KMS-11 (cell line): ENCODE results near the gene IL17A.

Source experiments
- H2AFZ ChIP-seq: fragments of 200-600 bp; sonication (generic); 2 replicates; pipeline ENCODE4 v1.6.1; 2016; ENCODE audit warnings: antibody characterized with exemption, mixed run types, low read depth
- H3K27ac ChIP-seq: fragments of 200-600 bp; sonication (generic); 2 replicates; pipeline ENCODE4 v1.6.1; 2016; ENCODE audit warnings: mild to moderate bottlenecking, mixed run types
- H3K27me3 ChIP-seq: fragments of 200-600 bp; sonication (generic); 2 replicates; pipeline ENCODE4 v1.6.1; 2017; ENCODE audit warnings: mild to moderate bottlenecking, low read depth, mixed run types, moderate library complexity; ENCODE audit not compliant: insufficient read depth
- H3K36me3 ChIP-seq: fragments of 200-600 bp; sonication (generic); 2 replicates; pipeline ENCODE4 v1.6.1; 2017; ENCODE audit warnings: mild to moderate bottlenecking, mixed run types; ENCODE audit not compliant: insufficient read depth
- H3K4me1 ChIP-seq: fragments of 200-600 bp; sonication (generic); 2 replicates; pipeline ENCODE4 v1.6.1; 2016; ENCODE audit warnings: mild to moderate bottlenecking, low read depth, mixed run types; ENCODE audit not compliant: poor library complexity, severe bottlenecking
- H3K4me2 ChIP-seq: fragments of 200-600 bp; sonication (generic); 2 replicates; pipeline ENCODE4 v1.7.0; 2016; ENCODE audit warnings: mild to moderate bottlenecking, mixed run types
- H3K4me3 ChIP-seq: fragments of 200-600 bp; sonication (generic); IDR thresholded peaks from 2 replicates; pipeline ENCODE4 v1.6.1; 2017; ENCODE audit warnings: low read depth, low read length, mixed read lengths; ENCODE audit not compliant: insufficient read depth
- H3K79me2 ChIP-seq: fragments of 200-600 bp; sonication (generic); 2 replicates; pipeline ENCODE4 v1.6.1; 2016; ENCODE audit warnings: low read depth, mixed run types; ENCODE audit not compliant: insufficient read depth
- H3K9ac ChIP-seq: fragments of 200-600 bp; sonication (generic); 2 replicates; pipeline ENCODE4 v1.6.1; 2016; ENCODE audit warnings: mild to moderate bottlenecking, mixed run types
- H4K20me1 ChIP-seq: fragments of 200-600 bp; sonication (generic); 2 replicates; pipeline ENCODE4 v1.6.1; 2016; ENCODE audit warnings: mild to moderate bottlenecking, mixed run types; ENCODE audit not compliant: insufficient read depth
- TF ChIP-seq, protein P1 (sequence below): fragments of 200-600 bp; sonication (generic); conservative IDR thresholded peaks from 2 replicates; pipeline ENCODE4 v1.6.1; 2017; ENCODE audit warnings: low read depth, mild to moderate bottlenecking, antibody characterized with exemption, low read length, moderate library complexity, mixed read lengths

Gene IL17A

DNA sequence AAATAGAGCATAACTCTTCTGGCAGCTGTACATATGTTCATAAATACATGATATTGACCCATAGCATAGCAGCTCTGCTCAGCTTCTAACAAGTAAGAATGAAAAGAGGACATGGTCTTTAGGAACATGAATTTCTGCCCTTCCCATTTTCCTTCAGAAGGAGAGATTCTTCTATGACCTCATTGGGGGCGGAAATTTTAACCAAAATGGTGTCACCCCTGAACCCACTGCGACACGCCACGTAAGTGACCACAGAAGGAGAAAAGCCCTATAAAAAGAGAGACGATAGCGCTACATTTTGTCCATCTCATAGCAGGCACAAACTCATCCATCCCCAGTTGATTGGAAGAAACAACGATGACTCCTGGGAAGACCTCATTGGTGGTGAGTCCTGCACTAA, at the start of gene IL17A:
TSS of gene IL17A (plus strand) at position 301 of the 400 bp plus-strand sequence. CDS start at position 358, 57 bp downstream.
- Histone ChIP-seq H3K4me2 (no peak within 1 kb of the TSS; the same call in 1 of the 2 replicates), H3K27me3 (no peaks in the 10 kb centered on the region), H3K79me2 (no peaks in the 10 kb centered on the region), H2AFZ (no peak within 1 kb of the TSS), H3K36me3 (no peaks in the 10 kb centered on the region), H3K9ac (no peak within 1 kb of the TSS), H3K4me1 (peaks cover 57% of the 10 kb centered on the region), H4K20me1 (no peaks in the 10 kb centered on the region), H3K4me3 (no peak within 1 kb of the TSS), H3K27ac (no peak within 1 kb of the TSS)
- TF ChIP-seq, protein P1, sequence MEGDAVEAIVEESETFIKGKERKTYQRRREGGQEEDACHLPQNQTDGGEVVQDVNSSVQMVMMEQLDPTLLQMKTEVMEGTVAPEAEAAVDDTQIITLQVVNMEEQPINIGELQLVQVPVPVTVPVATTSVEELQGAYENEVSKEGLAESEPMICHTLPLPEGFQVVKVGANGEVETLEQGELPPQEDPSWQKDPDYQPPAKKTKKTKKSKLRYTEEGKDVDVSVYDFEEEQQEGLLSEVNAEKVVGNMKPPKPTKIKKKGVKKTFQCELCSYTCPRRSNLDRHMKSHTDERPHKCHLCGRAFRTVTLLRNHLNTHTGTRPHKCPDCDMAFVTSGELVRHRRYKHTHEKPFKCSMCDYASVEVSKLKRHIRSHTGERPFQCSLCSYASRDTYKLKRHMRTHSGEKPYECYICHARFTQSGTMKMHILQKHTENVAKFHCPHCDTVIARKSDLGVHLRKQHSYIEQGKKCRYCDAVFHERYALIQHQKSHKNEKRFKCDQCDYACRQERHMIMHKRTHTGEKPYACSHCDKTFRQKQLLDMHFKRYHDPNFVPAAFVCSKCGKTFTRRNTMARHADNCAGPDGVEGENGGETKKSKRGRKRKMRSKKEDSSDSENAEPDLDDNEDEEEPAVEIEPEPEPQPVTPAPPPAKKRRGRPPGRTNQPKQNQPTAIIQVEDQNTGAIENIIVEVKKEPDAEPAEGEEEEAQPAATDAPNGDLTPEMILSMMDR, result no peak

DNA sequence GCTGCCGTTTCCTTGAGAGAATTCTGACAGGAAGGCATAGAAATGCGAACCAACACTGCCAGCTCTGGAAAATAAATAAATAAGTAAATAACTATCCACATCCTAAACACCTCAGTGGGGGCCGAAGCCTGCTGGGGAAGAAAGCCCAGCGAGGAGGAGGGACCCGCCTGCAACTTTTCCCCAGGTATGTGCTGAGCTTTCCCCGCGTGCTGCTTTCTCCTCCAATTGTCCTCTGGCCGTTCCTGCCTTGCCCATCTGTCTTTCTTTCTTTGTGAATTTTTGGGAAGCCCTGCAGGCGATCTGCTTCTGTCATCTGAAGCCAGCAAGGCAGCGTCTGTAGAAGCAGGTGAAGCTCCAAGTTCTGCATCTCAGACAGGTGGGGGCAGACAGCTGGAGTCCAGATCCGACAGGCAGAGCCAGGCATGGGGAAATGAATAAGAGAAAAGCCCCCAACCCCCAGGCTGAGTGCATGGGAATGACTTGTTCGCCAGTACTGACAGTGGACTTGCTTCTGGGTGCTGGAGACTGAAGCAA, 49.2 kb upstream of the IL17A start:
- Histone ChIP-seq H3K27me3 (no peaks in the 10 kb centered on the region), H2AFZ (no peak overlapping the region), H3K36me3 (no peaks in the 10 kb centered on the region), H3K27ac (no peak overlapping the region), H3K79me2 (no peaks in the 10 kb centered on the region), H3K4me1 (no peaks in the 10 kb centered on the region), H3K9ac (no peak overlapping the region), H3K4me3 (no peak overlapping the region), H4K20me1 (no peaks in the 10 kb centered on the region), H3K4me2 (no peak overlapping the region)
- TF ChIP-seq, protein P1, result no peak

DNA sequence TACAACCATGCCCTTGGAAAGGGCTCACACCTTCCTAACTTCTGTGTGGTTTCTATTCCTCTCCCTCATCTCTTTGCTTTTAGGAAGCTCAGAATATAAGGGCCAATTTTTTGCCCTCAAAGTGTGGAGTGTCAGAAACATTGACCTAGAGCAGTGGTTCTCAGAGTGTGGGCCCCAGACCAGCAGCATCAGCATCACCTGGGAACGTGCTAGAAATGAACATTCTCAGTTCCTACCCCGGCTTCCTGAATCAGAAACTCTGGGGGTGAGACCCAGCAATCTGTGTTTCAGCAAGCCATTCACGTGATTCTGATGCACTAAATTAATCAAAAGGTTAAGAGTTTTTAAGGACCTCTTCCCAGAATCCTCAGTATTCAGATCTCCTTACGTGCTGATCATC, 47.9 kb upstream of the IL17A start:
- no peaks in the 10 kb centered on the region for H3K4me1 ChIP-seq
- TF ChIP-seq, protein P1, result no peak
- H3K27ac ChIP-seq, result no peak overlapping the region
- H2AFZ ChIP-seq, result no peak overlapping the region
- no peaks in the 10 kb centered on the region for H3K79me2 ChIP-seq
- no peaks in the 10 kb centered on the region for H3K36me3 ChIP-seq
- H3K4me2 ChIP-seq, result no peak overlapping the region
- H3K4me3 ChIP-seq, result no peak overlapping the region
- no peaks in the 10 kb centered on the region for H3K27me3 ChIP-seq
- no peak overlapping the region for H3K9ac ChIP-seq
- H4K20me1 ChIP-seq, result no peaks in the 10 kb centered on the region

DNA sequence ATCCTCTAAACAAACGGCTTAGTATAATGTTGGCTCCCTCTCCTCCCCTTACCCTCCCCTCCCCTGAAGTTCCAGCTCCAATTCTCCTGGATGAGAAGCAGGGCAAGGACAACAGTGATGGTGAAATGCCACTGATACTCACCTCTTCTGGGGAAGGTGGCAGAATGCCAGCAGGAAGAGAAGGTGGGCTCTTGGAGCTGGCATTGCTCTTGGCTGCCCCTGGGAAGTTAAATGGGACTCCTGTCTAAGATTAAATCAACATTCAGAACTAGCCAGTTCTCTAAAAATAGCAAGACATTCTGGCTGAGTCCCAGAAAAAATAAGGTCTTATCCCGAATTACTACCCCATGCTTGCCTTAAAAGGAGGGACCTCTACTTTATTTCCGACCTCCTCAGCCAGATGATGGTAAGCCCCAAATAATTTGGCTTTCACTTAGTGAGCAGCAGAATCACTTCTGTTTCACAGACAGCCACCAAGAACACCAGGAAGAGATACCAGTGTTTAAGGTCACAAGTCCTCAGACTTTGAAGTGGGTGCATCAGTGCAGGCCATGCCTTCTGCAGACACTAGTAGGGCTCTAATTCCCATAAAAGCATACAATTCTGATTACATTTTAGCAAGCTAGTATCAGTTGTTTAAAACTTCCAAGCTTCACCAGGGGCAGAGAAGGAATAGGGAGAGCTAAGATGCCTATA, 46.0 kb upstream of the IL17A start:
- Histone ChIP-seq H3K27me3 (no peaks in the 10 kb centered on the region), H3K27ac (no peak overlapping the region), H2AFZ (no peak overlapping the region), H3K79me2 (no peaks in the 10 kb centered on the region), H4K20me1 (no peaks in the 10 kb centered on the region), H3K36me3 (no peaks in the 10 kb centered on the region), H3K4me3 (no peak overlapping the region), H3K4me2 (no peak overlapping the region), H3K9ac (no peak overlapping the region), H3K4me1 (peaks cover 10% of the 10 kb centered on the region)
- TF ChIP-seq, protein P1, result no peak
